OCI-LY7 (cell line): ENCODE results near the gene BCAR3. TPM values are rescaled to one million over a fixed set of nuclear protein-coding genes. Genes with fewer than 3 reads are reported as not detected.

Experiments used
- BruUV-seq: library from RNA; stranded (reverse); fragments of 400-500 nt; replicated peaks from 2 replicates; lab custom pipeline; 2021; lab: Mats Ljungman, UMichigan
- CTCF ChIA-PET: fragments of 300-600 bp; sonication (Branson Sonifier 250); formaldehyde crosslinking; loops from one replicate; lab custom pipeline; 2022; ENCODE audit warnings: antibody characterized with exemption; ENCODE audit not compliant: unreplicated experiment; lab: Charles Lee
- POLR2A ChIA-PET: fragments of 300-600 bp; sonication (Branson Sonifier 250); formaldehyde crosslinking; loops from one replicate; lab custom pipeline; 2022; ENCODE audit warnings: antibody characterized with exemption; lab: Charles Lee
- DNase-seq: peaks from one replicate; pipeline ENCODE4 v3.0.0-alpha.2; 2015; ENCODE audit warnings: low spot score
- H2AFZ ChIP-seq: fragments of 200-600 bp; sonication (generic), shearing (Covaris generic); 2 replicates; pipeline ENCODE4 v1.6.1; 2014; ENCODE audit warnings: mild to moderate bottlenecking, antibody characterized with exemption, low read length, moderate library complexity
- H3K27ac ChIP-seq: fragments of 200-600 bp; sonication (generic); 2 replicates; pipeline ENCODE4 v1.5.1; 2014; ENCODE audit warnings: mixed run types, low read depth, mild to moderate bottlenecking, moderate library complexity, low read length, inconsistent platforms; ENCODE audit not compliant: poor library complexity, severe bottlenecking
- H3K36me3 ChIP-seq: fragments of 200-600 bp; sonication (generic); 2 replicates; pipeline ENCODE4 v1.6.1; 2014; ENCODE audit warnings: mild to moderate bottlenecking, antibody characterized with exemption, low read length, moderate library complexity, mixed read lengths; ENCODE audit not compliant: insufficient read depth
- H3K4me1 ChIP-seq: fragments of 200-600 bp; sonication (generic); 2 replicates; pipeline ENCODE4 v1.5.1; 2014; ENCODE audit warnings: mild to moderate bottlenecking, low read length; ENCODE audit not compliant: insufficient read depth, poor library complexity, severe bottlenecking
- H3K4me2 ChIP-seq: fragments of 200-600 bp; sonication (generic); 2 replicates; pipeline ENCODE4 v1.6.1; 2014; ENCODE audit warnings: mild to moderate bottlenecking, low read length
- H3K4me3 ChIP-seq: fragments of 200-600 bp; sonication (generic); 2 replicates; pipeline ENCODE4 v1.5.1; 2014; ENCODE audit warnings: mild to moderate bottlenecking, low read depth, low read length; ENCODE audit not compliant: poor library complexity, severe bottlenecking
- H3K79me2 ChIP-seq: fragments of 200-600 bp; sonication (generic); 2 replicates; pipeline ENCODE4 v1.6.1; 2016; ENCODE audit warnings: low read depth, mild to moderate bottlenecking, low read length, moderate library complexity, mixed read lengths; ENCODE audit not compliant: insufficient read depth
- H3K9me2 ChIP-seq: fragments of 200-600 bp; sonication (generic); 2 replicates; pipeline ENCODE4 v1.6.1; 2016; ENCODE audit warnings: mild to moderate bottlenecking, low read length, mixed read lengths; ENCODE audit not compliant: insufficient read depth
- H3K9me3 ChIP-seq: fragments of 200-600 bp; sonication (generic); 2 replicates; pipeline ENCODE4 v1.6.1; 2014; ENCODE audit warnings: mild to moderate bottlenecking, mixed run types, low read length, mixed read lengths
- H4K20me1 ChIP-seq: fragments of 200-600 bp; sonication (generic); 2 replicates; pipeline ENCODE4 v1.6.1; 2014; ENCODE audit warnings: mild to moderate bottlenecking, antibody characterized with exemption, low read length, moderate library complexity, mixed read lengths; ENCODE audit not compliant: insufficient read depth
- EZH2phosphoT487 ChIP-seq: fragments of 200-600 bp; sonication (generic); IDR thresholded peaks from 2 replicates; pipeline ENCODE4 v1.6.1; 2018; ENCODE audit warnings: low read depth, borderline replicate concordance, mild to moderate bottlenecking, mixed run types, antibody characterized with exemption, low read length, moderate library complexity, mixed read lengths
- intact Hi-C: fragments of 100-400 bp; cut with micrococcal nuclease; formaldehyde crosslinking; loops from one replicate; pipeline ENCODE4 v1.10.0; 2022; ENCODE audit not compliant: unreplicated experiment
- total RNA-seq, 2 experiments: library from RNA; depleted of rRNA in 1 of 2; stranded (reverse); fragments of >200 nt in 1 of 2; shearing (Covaris generic) in 1 of 2; gene quantifications; 2 replicates each; pipeline ENCODE4 v1.2.3, GENCODE V29; 2014 to 2022
- TF ChIP-seq, protein P1 (sequence below): fragments of 200-600 bp; sonication (generic); conservative IDR thresholded peaks from 2 replicates; pipeline ENCODE4 v1.5.1; 2014; ENCODE audit warnings: mild to moderate bottlenecking, antibody characterized with exemption, low read length, moderate library complexity, mixed read lengths

Gene BCAR3
- total RNA-seq, 2 experiments from 2014 or later: 16.3 to 24.2 TPM

DNA sequence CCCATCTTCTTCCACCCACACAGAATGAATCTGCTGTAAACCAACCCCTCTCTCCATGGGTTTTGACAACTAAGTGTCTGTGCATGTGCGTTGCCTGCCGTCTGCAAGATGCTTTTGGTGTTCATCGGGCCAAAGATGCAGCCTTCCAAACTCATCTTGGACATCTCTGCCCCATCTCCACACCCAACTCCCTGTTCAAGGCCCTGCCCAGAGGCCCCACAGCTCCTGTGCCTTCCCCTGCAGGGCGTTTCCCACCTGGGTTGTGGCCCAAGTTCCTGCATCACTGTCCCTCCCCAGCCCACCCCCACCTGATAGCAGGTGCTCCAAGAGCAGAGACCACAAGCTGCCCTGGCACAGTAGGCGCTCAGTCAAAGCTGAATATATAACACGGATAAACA, 103.2 kb downstream of the BCAR3 start:
- Histone ChIP-seq H3K36me3 (peaks cover 52% of the 10 kb centered on the region; the same call in 1 of the 2 replicates), H3K9me3 (no peaks in the 10 kb centered on the region), H3K79me2 (no peaks in the 10 kb centered on the region), H2AFZ (no peak overlapping the region), H4K20me1 (no peaks in the 10 kb centered on the region), H3K4me1 (no peaks in the 10 kb centered on the region), H3K9me2 (no peaks in the 10 kb centered on the region), H3K4me3 (no peak overlapping the region), H3K4me2 (no peak overlapping the region), H3K27ac (no peak overlapping the region)
- ChIA-PET POLR2A (interaction anchor here (0.6 kb wide), 1 partner anchor 9 kb away, joined by 4 read pairs; no protein-coding TSS in a partner anchor), CTCF (interaction anchor here (0.7 kb wide), 1 partner anchor 9 kb away, joined by 4 read pairs; no protein-coding TSS in a partner anchor)
- TF ChIP-seq EZH2phosphoT487: no peak
- TF ChIP-seq, protein P1, sequence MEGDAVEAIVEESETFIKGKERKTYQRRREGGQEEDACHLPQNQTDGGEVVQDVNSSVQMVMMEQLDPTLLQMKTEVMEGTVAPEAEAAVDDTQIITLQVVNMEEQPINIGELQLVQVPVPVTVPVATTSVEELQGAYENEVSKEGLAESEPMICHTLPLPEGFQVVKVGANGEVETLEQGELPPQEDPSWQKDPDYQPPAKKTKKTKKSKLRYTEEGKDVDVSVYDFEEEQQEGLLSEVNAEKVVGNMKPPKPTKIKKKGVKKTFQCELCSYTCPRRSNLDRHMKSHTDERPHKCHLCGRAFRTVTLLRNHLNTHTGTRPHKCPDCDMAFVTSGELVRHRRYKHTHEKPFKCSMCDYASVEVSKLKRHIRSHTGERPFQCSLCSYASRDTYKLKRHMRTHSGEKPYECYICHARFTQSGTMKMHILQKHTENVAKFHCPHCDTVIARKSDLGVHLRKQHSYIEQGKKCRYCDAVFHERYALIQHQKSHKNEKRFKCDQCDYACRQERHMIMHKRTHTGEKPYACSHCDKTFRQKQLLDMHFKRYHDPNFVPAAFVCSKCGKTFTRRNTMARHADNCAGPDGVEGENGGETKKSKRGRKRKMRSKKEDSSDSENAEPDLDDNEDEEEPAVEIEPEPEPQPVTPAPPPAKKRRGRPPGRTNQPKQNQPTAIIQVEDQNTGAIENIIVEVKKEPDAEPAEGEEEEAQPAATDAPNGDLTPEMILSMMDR: no peak
- intact Hi-C loops: no loop called here
- BruUV-seq: no TSS peak
- DNase-seq: no peak

DNA sequence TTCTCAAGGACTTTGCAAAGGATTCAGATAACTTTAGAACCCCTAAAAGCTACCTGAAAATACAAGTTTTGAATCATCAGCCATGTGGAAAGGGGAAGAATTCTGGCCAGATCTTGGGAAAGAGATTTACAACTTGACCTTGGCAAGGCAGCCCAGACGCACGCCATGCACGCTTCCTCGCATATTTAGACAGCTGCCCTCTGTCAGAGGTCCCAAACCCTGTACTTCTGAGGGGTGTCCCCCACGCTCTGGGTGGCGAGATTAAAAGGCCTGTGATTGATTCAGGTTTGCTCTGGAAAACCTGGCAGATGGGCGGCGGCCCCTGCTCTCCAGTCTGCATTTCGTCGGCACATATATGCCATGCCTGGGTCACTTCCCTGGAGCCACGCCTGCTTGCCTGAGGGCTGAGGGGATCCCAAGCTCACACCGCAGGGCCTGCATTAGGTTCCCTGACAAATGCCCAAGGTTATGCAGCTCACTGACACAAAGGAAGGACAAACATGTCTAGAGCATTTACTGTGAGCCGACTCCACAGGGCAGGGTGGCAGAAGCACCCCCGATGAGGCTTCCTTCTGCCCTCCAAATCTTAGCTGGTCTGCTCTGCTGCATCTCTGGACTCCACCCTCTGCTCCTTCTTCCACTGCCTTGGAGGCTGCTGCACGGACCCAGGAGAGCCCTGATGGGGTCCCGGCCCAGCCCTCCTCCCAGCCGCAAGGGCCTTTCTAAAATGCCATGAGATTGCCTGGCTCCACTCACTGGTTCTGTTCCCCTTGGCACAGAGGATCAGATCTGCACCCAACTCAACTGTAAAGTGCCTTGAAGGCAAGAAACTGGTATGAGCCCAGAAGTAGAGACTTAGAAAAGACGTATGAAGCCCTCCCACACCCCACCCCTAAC, 103.9 kb downstream of the BCAR3 start:
- Histone ChIP-seq H3K9me3 (no peaks in the 10 kb centered on the region), H2AFZ (no peak overlapping the region), H3K9me2 (no peaks in the 10 kb centered on the region), H3K4me3 (no peak overlapping the region), H3K4me2 (no peak overlapping the region), H3K79me2 (no peaks in the 10 kb centered on the region), H3K36me3 (peaks cover 49% of the 10 kb centered on the region; the same call in 1 of the 2 replicates), H3K27ac (no peak overlapping the region), H3K4me1 (no peaks in the 10 kb centered on the region), H4K20me1 (no peaks in the 10 kb centered on the region)
- no TSS peak for BruUV-seq
- TF ChIP-seq, protein P1: no peak
- TF ChIP-seq EZH2phosphoT487: no peak
- CTCF ChIA-PET: no interaction called here
- intact Hi-C loops: no loop called here
- POLR2A ChIA-PET: no interaction called here
- no peak for DNase-seq

- H3K4me3 ChIP-seq: no peak overlapping the region
- no peaks in the 10 kb centered on the region for H3K9me2 ChIP-seq
- BruUV-seq: no TSS peak
- intact Hi-C loops: no loop called here
- H3K9me3 ChIP-seq: no peaks in the 10 kb centered on the region
- H3K79me2 ChIP-seq: no peaks in the 10 kb centered on the region
- no peak overlapping the region for H3K4me2 ChIP-seq
- H2AFZ ChIP-seq: no peak overlapping the region
- H3K4me1 ChIP-seq: no peaks in the 10 kb centered on the region
- H3K27ac ChIP-seq: no peak overlapping the region
- no peaks in the 10 kb centered on the region for H4K20me1 ChIP-seq
- CTCF ChIA-PET: no interaction called here
- no peak for DNase-seq
- TF ChIP-seq EZH2phosphoT487: no peak
- TF ChIP-seq, protein P1: no peak
- H3K36me3 ChIP-seq: peaks cover 44% of the 10 kb centered on the region; the same call in 1 of the 2 replicates
- POLR2A ChIA-PET: interaction anchor here (0.6 kb wide), 2 partner anchors 11 to 1484 kb away, joined by 3 to 4 read pairs; no protein-coding TSS in a partner anchor
These were observed 104.9 kb downstream of the BCAR3 start for GRCh38 chr1:93576746-93577145.
